CD4-positive, alpha-beta memory T cell (primary cell): ENCODE measurements around the gene DICER1. TPM values are rescaled to one million over a fixed set of nuclear protein-coding genes. Genes with fewer than 3 reads are reported as not detected.

Experiments
- CTCF ChIA-PET: fragments of 350-600 bp; sonication (Branson Sonifier 250); formaldehyde crosslinking; loops from one replicate; lab custom pipeline; 2021; ENCODE audit warnings: inconsistent platforms; ENCODE audit not compliant: partially characterized antibody; lab: Charles Lee
- POLR2A ChIA-PET: fragments of 350-600 bp; sonication (Branson Sonifier 250); formaldehyde crosslinking; loops from one replicate; lab custom pipeline; 2021; ENCODE audit not compliant: partially characterized antibody; lab: Charles Lee
- DNase-seq, 5 donors: peaks; one replicate each; pipeline versions ENCODE4 v3.0.0 to v3.0.0-alpha.2; 2020 to 2022; ENCODE audit warnings: mixed read lengths in 1 of 5
- H3K27ac ChIP-seq: one replicate; pipeline ENCODE4 v1.7.0; 2013; ENCODE audit warnings: low read depth, low read length
- H3K27me3 ChIP-seq: 2 replicates; pipeline ENCODE4 v1.7.0; 2013; ENCODE audit warnings: mild to moderate bottlenecking, low read length, moderate library complexity; ENCODE audit not compliant: insufficient read depth
- H3K36me3 ChIP-seq: 2 replicates; pipeline ENCODE4 v1.7.0; 2013; ENCODE audit warnings: mild to moderate bottlenecking, low read length, moderate library complexity; ENCODE audit not compliant: insufficient read depth
- H3K4me1 ChIP-seq: 2 replicates; pipeline ENCODE4 v1.7.0; 2013; ENCODE audit warnings: mild to moderate bottlenecking, low read length, moderate library complexity; ENCODE audit not compliant: insufficient read depth
- H3K4me3 ChIP-seq, 2 donors: one replicate each; pipeline ENCODE4 v1.7.0; 2013; ENCODE audit warnings: low read length in 2 of 2, mild to moderate bottlenecking in 1 of 2
- H3K9me3 ChIP-seq, 2 donors: one replicate each; pipeline ENCODE4 v1.7.0; 2013; ENCODE audit warnings: low read length in 2 of 2, control low read depth in 1 of 2; ENCODE audit not compliant: control insufficient read depth in 1 of 2
- H3K27ac Mint-ChIP-seq, 7 donors: one replicate each; pipeline ENCODE4 v1.8.0; 2020 to 2021; ENCODE audit warnings: mixed read lengths in 7 of 7, mild to moderate bottlenecking in 6 of 7, inconsistent platforms in 3 of 7, moderate library complexity in 3 of 7
- H3K27me3 Mint-ChIP-seq, 2 donors: one replicate each; pipeline ENCODE4 v1.8.0; 2020 to 2021; ENCODE audit warnings: mixed read lengths in 2 of 2
- H3K36me3 Mint-ChIP-seq, 2 donors: one replicate each; pipeline ENCODE4 v1.8.0; 2020 to 2021; ENCODE audit warnings: mixed read lengths in 2 of 2, inconsistent platforms in 1 of 2, mild to moderate bottlenecking in 1 of 2
- H3K4me1 Mint-ChIP-seq, 4 donors: one replicate each; pipeline ENCODE4 v1.8.0; 2020 to 2021; ENCODE audit warnings: mixed read lengths in 4 of 4, mild to moderate bottlenecking in 1 of 4
- H3K4me3 Mint-ChIP-seq, 8 donors: one replicate each; pipeline ENCODE4 v1.8.0; 2020 to 2021; ENCODE audit warnings: mixed read lengths in 8 of 8, mild to moderate bottlenecking in 7 of 8, moderate library complexity in 6 of 8, inconsistent platforms in 3 of 8
- H3K9me3 Mint-ChIP-seq, 8 donors: one replicate each; pipeline ENCODE4 v1.8.0; 2020 to 2021; ENCODE audit warnings: mixed read lengths in 8 of 8, mild to moderate bottlenecking in 5 of 8, inconsistent platforms in 3 of 8, moderate library complexity in 1 of 8
- intact Hi-C: fragments of 100-400 bp; cut with micrococcal nuclease; formaldehyde crosslinking; loops from one replicate; pipeline ENCODE4 v1.15.1; 2023
- polyA plus RNA-seq, 2 donors: library from polyadenylated mRNA; unstranded; fragments of 300-500 nt; fragmentation: Illumina TruSeq; gene quantifications; one replicate each; pipeline ENCODE4 v1.2.3, GENCODE V29; 2021
- total RNA-seq, 2 experiments: library from RNA; stranded (reverse); gene quantifications; one replicate each; pipeline ENCODE4 v1.2.3, GENCODE V29; 2021

Gene DICER1
- total and polyA plus RNA-seq, 4 experiments from 2014 or later: 8.8 to 62.8 (median 36.8) TPM

- no peak overlapping the region for H3K4me3 ChIP-seq
- DNase-seq: no peak
- no peak overlapping the region for H3K27ac Mint-ChIP-seq
- ChIA-PET POLR2A (no interaction called here), CTCF (no interaction called here)
- no peak overlapping the region for H3K4me3 Mint-ChIP-seq
- H3K36me3 Mint-ChIP-seq: no peaks in the 10 kb centered on the region
- intact Hi-C loops: no loop called here
- H3K27me3 Mint-ChIP-seq: peaks cover 5 to 9% of the 10 kb centered on the region in 2 donors
- no peaks in the 10 kb centered on the region for H3K9me3 ChIP-seq
- no peak overlapping the region for H3K27ac ChIP-seq
- no peaks in the 10 kb centered on the region for H3K9me3 Mint-ChIP-seq
- H3K4me1 Mint-ChIP-seq: no peaks in the 10 kb centered on the region
- H3K36me3 ChIP-seq: no peaks in the 10 kb centered on the region
- H3K4me1 ChIP-seq: no peaks in the 10 kb centered on the region
- H3K27me3 ChIP-seq: no peaks in the 10 kb centered on the region
Measured at GRCh38 chr14:95067526-95067925, 89.8 kb downstream of the DICER1 start.

- Mint-ChIP-seq H3K4me3 (no peak overlapping the region), H3K27ac (no peak overlapping the region), H3K27me3 (peaks cover 5 to 9% of the 10 kb centered on the region in 2 donors), H3K4me1 (no peaks in the 10 kb centered on the region), H3K36me3 (no peaks in the 10 kb centered on the region), H3K9me3 (no peaks in the 10 kb centered on the region)
- Histone ChIP-seq H3K27ac (no peak overlapping the region), H3K27me3 (no peaks in the 10 kb centered on the region), H3K4me1 (no peaks in the 10 kb centered on the region), H3K4me3 (no peak overlapping the region), H3K9me3 (no peaks in the 10 kb centered on the region), H3K36me3 (no peaks in the 10 kb centered on the region)
- no peak for DNase-seq
- intact Hi-C loops: no loop called here
- CTCF ChIA-PET: no interaction called here
- POLR2A ChIA-PET: no interaction called here
Measured at GRCh38 chr14:95066427-95066986, 90.8 kb downstream of the DICER1 start.

- Mint-ChIP-seq H3K9me3 (no peaks in the 10 kb centered on the region), H3K27me3 (peaks cover 6 to 7% of the 10 kb centered on the region in 2 donors), H3K4me3 (no peak overlapping the region), H3K4me1 (no peaks in the 10 kb centered on the region), H3K36me3 (no peaks in the 10 kb centered on the region), H3K27ac (no peak overlapping the region)
- DNase-seq: no peak
- Histone ChIP-seq H3K36me3 (no peaks in the 10 kb centered on the region), H3K27ac (no peak overlapping the region), H3K4me1 (no peaks in the 10 kb centered on the region), H3K4me3 (no peak overlapping the region), H3K9me3 (no peaks in the 10 kb centered on the region), H3K27me3 (no peaks in the 10 kb centered on the region)
- intact Hi-C loops: no loop called here
- CTCF ChIA-PET: no interaction called here
- POLR2A ChIA-PET: no interaction called here
Measured at GRCh38 chr14:95065411-95065810, 91.9 kb downstream of the DICER1 start.

GRCh38 chr14:95064734-95065133 lies 92.6 kb downstream of the DICER1 start:
- Histone ChIP-seq H3K36me3 (no peaks in the 10 kb centered on the region), H3K4me1 (no peaks in the 10 kb centered on the region), H3K27ac (no peak overlapping the region), H3K27me3 (no peaks in the 10 kb centered on the region), H3K9me3 (no peaks in the 10 kb centered on the region), H3K4me3 (no peak overlapping the region)
- no peaks in the 10 kb centered on the region for H3K9me3 Mint-ChIP-seq
- DNase-seq: no peak
- no peak overlapping the region for H3K4me3 Mint-ChIP-seq
- peaks cover 6 to 7% of the 10 kb centered on the region in 2 donors for H3K27me3 Mint-ChIP-seq
- ChIA-PET CTCF (no interaction called here), POLR2A (no interaction called here)
- intact Hi-C loops: no loop called here
- no peaks in the 10 kb centered on the region for H3K4me1 Mint-ChIP-seq
- H3K27ac Mint-ChIP-seq: no peak overlapping the region
- no peaks in the 10 kb centered on the region for H3K36me3 Mint-ChIP-seq

- no peaks in the 10 kb centered on the region for H3K36me3 ChIP-seq
- Mint-ChIP-seq H3K36me3 (no peaks in the 10 kb centered on the region), H3K27ac (no peak overlapping the region), H3K4me3 (no peak overlapping the region), H3K27me3 (peaks cover 6 to 7% of the 10 kb centered on the region in 2 donors), H3K9me3 (no peaks in the 10 kb centered on the region), H3K4me1 (peaks cover 0 to 3% (median under 1%) of the 10 kb centered on the region in 4 donors)
- intact Hi-C loops: no loop called here
- DNase-seq: no peak
- ChIA-PET CTCF (no interaction called here), POLR2A (no interaction called here)
- H3K4me3 ChIP-seq: no peak overlapping the region
- no peaks in the 10 kb centered on the region for H3K4me1 ChIP-seq
- H3K9me3 ChIP-seq: no peaks in the 10 kb centered on the region
- H3K27me3 ChIP-seq: no peaks in the 10 kb centered on the region
- no peak overlapping the region for H3K27ac ChIP-seq
Measured at GRCh38 chr14:95064256-95064655, 93.1 kb downstream of the DICER1 start.

GRCh38 chr14:95063391-95063790 lies 93.9 kb downstream of the DICER1 start:
- H3K4me1 Mint-ChIP-seq: peaks cover 0 to 12% (median 4%) of the 10 kb centered on the region in 4 donors
- H3K27me3 Mint-ChIP-seq: peaks cover 0 to 4% of the 10 kb centered on the region in 2 donors

GRCh38 chr14:95062946-95063345 lies 94.4 kb downstream of the DICER1 start:
- no peaks in the 10 kb centered on the region for H3K9me3 ChIP-seq
- no peaks in the 10 kb centered on the region for H3K36me3 ChIP-seq
- no peak for DNase-seq
- no peaks in the 10 kb centered on the region for H3K9me3 Mint-ChIP-seq
- intact Hi-C loops: no loop called here
- H3K4me3 Mint-ChIP-seq: no peak overlapping the region
- no peaks in the 10 kb centered on the region for H3K36me3 Mint-ChIP-seq
- no peak overlapping the region for H3K27ac Mint-ChIP-seq
- H3K4me1 Mint-ChIP-seq: peaks cover 0 to 16% (median 4%) of the 10 kb centered on the region in 4 donors
- H3K4me3 ChIP-seq: no peak overlapping the region
- CTCF ChIA-PET: no interaction called here
- H3K4me1 ChIP-seq: no peaks in the 10 kb centered on the region
- H3K27me3 Mint-ChIP-seq: peaks cover 0 to 4% of the 10 kb centered on the region in 2 donors
- POLR2A ChIA-PET: no interaction called here
- H3K27ac ChIP-seq: no peak overlapping the region
- no peaks in the 10 kb centered on the region for H3K27me3 ChIP-seq

More at GRCh38 chr14:95063391-95063790, 93.9 kb downstream of the DICER1 start:
- DNase-seq: no peak
- Histone ChIP-seq H3K27me3 (no peaks in the 10 kb centered on the region), H3K4me1 (no peaks in the 10 kb centered on the region), H3K27ac (no peak overlapping the region), H3K9me3 (no peaks in the 10 kb centered on the region), H3K4me3 (no peak overlapping the region), H3K36me3 (no peaks in the 10 kb centered on the region)
- Mint-ChIP-seq H3K9me3 (no peaks in the 10 kb centered on the region), H3K27ac (no peak overlapping the region), H3K4me3 (no peak overlapping the region), H3K36me3 (no peaks in the 10 kb centered on the region)
- POLR2A ChIA-PET: no interaction called here
- CTCF ChIA-PET: no interaction called here
- intact Hi-C loops: no loop called here
